GM19193 (cell line): ENCODE measurements around the gene ARHGAP33.
A peak's percentile ranks its signal among the peaks of the same experiment; 100 is the strongest.

Experiments used
- POLR2A ChIP-seq: IDR thresholded peaks from 4 replicates; pipeline ENCODE4 v1.6.1; 2011; ENCODE audit not compliant: insufficient read depth, insufficient read length; ENCODE audit errors: extremely low read depth

Gene ARHGAP33

DNA sequence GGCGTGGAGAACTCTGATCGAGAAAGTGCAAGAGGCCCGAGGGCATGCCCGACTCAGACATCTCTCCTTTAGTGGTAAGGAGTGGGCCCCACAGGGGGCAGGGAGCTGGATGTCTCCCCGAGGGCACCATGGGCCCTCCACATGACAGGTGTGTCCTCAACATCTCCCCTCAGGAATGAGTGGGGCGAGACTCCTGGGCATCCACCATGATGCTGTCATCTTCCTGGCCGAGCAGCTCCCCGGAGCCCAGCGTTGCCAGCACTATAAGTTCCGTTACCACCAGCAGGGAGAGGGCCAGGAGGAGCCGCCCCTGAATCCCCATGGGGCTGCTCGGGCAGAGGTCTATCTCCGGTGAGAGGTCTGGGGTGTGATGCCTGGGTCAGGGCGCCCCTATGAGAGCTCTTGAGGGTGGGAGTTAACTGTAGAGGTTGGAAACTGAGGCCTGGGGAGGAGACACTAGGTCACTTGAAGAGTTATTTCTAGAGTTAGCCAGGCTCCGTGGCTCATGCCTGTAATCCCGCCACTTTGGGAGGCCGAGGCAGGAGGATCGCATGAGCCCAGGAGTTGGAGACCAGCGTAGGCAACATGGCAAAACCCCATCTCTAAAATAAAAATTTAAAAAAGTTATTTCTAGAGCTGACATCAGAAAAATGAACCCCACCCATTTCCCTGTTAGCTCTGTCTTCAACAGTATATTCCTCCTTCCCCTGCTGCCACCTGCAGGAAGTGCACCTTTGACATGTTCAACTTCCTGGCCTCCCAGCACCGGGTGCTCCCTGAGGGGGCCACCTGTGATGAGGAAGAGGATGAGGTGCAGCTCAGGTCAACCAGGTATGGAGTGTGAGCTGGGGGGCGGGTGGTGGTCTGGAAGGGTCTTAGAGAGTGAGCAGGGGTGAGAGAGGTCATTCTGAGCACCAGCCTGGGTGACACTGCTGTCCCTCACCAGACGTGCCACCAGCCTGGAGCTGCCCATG is 38.2 kb upstream of the ARHGAP33 start:
- TF ChIP-seq POLR2A = no peak

DNA sequence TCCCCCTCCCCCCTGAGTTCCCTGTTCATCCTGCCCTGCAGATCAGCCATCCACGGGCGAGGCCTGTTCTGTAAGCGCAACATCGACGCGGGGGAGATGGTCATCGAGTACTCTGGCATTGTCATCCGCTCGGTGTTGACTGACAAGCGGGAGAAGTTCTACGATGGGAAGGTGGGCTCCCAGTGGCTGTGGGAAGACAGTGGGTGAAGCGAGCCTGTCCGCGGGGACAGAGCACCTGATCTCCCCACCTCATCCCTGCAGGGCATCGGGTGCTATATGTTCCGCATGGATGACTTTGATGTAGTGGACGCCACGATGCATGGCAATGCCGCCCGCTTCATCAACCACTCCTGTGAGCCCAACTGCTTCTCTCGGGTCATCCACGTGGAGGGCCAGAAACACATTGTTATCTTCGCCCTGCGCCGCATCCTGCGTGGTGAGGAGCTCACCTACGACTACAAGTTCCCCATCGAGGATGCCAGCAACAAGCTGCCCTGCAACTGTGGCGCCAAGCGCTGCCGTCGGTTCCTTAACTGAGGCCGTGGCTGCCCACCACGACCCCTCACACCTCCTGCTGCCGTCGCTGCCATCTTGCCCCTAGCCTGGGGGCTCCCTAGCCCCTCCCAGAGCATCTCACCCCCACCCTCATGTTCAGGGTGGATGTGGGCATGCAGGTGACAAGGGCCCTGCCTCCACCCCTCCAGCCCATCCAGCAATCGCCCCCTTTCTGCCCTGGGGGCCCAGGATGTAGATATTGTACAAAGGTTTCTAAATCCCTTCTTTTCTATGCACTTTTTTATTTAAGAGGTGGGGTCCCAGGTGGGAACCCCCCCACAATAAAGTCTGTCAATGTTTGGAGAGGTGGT is 37.1 kb upstream of the ARHGAP33 start:
- TF ChIP-seq POLR2A = peak; percentile 11

DNA sequence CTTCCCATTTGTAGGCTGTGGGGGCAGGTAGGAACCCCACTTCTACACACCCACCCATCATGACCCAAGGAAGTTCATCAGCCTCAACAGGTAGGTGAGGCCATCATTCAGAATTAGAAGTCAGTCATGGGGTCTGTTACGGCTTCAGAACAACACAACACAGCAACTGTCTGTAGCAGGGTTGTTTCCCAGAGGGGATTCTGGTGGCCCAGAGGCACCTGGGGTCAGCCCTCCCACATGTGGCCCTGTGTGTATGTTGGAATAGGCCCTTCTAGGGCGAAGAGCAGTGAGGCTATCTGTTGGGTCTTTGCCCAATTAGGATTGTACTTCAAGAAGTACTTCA is 36.5 kb upstream of the ARHGAP33 start:
- TF ChIP-seq POLR2A = no peak

DNA sequence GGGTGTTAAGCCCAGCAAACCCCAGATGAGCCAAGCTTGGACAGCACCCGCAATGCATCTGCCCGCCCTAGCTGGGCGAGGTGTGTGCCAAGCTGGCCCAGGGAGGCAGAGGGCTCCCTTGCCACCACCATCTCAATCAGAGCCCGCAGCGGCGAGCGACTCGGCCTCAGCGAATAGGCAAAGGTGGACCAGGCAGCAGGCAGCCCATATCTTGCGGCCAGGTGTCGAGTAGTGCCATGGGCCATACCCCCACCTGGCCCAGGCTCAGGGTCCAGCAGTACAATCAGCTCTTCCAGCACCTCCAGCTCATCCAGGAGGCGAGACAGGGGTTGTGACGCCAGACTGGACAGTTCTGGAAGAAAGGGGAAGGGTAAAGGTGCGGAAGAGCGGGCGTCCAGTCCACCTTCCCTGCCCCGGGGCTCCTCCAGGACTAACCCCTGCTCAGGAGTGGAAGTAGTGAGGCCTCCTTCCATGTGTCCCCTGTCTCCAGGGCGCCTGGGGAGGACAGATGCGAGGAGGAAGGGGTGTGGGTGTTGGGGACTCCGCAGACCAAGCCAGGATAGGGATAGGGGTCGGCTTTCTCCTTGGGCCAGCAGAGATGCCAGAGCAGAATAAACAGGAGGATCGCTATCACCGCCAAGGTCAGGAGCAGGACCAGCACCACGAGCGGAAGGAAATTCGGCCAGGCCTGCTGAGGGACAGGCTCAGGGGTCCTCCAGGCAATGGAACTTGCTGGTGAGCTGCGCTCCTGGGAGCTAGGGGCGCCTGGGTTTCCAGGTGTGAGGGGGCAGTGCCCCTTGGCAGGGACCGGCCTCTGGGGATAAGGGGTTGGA is 35.9 kb upstream of the ARHGAP33 start:
- peak; percentile 8 for TF ChIP-seq POLR2A

DNA sequence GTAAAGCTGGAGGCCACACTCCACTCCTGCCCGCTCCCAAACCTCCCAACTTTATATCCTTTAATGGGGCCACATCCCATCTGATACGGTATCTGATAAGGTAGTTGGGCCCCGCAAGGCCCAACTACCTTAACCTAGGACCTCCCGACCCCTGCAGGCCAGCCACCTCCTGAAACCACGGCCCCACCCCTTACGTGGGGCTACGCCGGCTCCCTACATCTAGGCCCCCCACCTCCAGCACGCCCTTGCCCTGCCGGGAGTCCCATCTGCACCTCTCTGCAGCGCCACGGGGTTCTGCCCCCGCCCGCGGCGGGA is 35.3 kb upstream of the ARHGAP33 start:
- no peak for TF ChIP-seq POLR2A

DNA sequence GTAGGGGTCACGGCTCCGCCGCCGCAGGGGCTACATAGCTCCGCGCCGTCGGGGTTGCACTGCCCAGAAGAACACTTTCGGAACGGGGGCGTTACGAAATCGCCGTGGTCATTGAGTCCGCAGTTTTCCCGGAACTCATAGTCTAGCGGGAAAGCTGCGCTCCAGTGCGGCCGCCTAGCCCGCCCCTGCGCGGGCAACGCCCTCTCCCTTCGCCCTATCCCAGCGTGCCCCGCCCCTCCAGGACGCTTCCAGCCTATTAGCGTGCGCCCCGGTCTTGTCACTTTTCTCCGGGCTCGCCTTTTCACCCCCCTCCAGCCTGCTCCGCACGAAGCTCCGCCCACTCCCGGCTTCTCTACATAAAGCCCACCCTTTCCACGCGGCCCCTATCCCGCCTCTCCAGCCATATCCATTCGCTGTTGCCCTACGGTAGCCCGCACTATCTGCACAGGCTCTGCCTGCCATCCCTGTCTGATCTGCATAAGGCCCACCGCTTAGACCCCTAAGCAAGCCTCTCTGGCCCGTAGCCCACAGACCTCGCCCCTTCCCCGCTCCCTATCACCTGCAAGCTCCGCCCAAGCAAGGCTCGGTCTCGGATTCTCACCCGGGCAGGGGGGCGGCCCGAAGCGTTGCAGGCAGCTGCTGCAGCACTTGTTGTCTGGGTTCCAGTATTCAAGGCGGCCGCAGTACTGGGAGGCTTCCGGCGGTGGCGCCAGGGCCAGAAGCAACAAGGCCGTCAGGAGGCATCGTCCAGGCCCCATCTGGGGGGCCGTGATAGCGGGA is 34.8 kb upstream of the ARHGAP33 start:
- TF ChIP-seq POLR2A = peak; percentile 80

DNA sequence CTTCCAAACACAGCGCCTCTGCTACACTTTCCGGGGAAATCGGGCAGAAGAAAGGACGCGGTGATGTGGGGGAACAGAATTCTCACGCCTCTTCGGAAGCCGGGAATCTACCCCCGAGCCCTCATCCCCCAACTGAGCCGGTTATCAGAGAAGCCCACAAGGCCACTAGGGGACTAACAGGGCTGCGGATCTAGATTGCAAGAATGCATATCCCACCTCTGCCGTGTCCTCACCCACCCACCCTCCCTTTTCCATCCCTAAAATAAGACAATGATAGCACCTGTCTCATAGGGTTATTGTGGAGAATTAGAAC is 34.2 kb upstream of the ARHGAP33 start:
- TF ChIP-seq POLR2A = no peak

DNA sequence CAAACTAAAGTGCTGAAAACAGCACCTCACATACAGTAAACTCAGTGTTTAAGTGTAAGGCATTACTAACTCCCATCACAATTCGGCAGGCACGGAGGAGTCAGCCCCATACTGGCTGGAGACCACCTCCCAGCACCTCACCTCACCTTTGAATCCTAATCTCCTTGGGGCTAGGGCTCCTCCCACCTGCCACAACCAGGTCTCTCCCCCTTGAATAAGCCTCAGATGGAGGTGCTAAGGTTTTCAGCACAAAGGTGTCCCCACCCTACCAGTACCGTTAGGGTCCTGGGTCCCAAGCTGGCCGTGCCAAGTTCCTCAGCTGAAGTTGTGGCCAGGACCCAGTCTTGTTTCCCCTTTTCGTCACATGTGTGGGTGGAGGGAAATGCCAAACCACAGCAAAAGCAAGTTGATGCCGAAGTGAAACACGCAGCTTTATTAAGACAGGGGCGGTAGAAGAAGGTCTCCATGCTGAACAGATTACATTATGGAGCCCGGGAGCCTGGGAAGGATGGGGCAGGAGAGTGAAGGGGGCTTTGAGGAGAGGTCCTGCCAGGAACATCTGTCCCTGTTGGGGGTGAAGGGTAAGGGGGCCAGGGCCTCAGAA is 33.1 kb upstream of the ARHGAP33 start, which contains the start of gene IGFLR1:
Gene IGFLR1, minus strand, starts transcription at position 332 of the 604 bp plus-strand sequence. CDS start 1,272 bp downstream, outside the sequence.
- peak; percentile 73 for TF ChIP-seq POLR2A

DNA sequence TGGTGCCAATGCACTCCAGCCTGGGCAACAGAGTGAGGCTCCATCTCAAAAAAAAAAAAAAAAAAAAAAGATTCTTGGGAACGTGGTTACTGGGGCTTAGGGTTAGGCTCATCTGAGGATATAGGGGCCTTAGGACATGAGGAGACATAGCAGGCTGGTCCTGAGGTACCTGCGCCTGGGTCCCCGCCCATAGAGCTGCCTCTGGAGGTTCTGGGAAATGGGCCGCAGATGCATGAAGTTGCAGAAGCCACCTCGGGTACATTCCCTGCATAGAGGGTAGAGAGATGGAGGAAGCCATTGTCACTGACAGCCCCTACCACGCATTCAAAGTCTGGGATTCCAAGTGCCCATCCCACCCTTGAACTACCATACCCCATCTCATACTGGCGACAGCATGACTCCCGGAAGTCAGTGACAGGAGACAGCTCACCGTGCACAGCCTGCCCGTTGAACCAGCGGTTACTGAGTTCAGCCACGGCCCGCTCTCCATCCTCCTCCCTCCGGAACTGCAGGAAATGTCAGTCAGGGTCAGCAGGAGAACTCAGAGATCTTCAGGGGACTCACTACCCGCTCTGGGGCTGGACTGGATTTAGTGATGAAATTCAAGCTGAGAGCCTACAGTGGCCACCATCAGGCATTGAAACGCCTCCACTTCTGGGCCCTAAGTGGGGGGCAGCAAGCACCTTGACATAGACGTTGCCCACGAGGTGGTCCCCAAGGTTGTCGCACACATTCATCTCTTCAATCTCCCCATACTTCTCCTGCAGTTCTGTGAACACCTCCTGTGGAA is 31.5 kb upstream of the ARHGAP33 start:
- TF ChIP-seq POLR2A = no peak

DNA sequence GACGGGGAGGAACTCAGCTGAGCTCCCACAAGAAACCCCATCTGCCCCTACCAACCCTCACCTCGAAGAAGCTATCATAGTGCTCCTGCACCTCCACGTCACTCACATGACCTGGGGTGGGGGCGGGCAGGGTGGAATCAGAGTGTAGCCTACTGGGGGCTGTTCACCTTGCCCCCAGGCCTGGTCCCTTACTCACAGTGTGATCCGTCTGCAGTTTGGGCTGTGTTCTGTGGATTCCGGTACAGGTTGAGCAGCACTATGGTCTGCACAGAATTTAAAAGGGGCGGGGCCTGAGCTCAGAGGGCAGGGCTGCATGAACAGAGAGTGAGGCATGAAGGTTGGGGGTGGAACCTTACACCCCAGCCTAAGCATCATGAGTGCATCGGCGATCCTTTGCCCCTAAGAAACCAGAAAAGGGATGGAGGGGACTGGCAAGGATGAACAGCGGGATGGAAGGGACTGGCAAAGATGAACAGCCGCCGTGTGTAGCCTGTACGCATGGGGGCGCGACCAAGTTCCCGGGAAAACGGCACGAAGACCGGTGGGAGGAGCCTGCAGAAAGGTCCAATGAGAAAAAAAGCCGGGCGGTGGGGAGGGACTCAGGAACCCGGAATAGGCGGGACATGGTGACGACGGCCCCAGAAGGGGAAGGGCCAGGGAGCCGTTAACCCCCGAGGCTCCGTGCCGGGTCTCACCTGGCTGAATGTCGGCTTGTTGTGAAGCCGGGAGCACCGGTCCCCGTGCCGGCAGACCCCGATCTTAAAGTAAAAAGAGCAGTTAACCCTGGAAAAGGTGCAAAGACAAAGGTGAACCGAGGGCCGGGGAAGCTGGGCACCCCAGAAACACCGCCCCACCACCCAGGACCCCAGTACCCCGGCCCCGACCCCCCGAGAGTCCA is 30.7 kb upstream of the ARHGAP33 start:
- peak; percentile 71 for TF ChIP-seq POLR2A

DNA sequence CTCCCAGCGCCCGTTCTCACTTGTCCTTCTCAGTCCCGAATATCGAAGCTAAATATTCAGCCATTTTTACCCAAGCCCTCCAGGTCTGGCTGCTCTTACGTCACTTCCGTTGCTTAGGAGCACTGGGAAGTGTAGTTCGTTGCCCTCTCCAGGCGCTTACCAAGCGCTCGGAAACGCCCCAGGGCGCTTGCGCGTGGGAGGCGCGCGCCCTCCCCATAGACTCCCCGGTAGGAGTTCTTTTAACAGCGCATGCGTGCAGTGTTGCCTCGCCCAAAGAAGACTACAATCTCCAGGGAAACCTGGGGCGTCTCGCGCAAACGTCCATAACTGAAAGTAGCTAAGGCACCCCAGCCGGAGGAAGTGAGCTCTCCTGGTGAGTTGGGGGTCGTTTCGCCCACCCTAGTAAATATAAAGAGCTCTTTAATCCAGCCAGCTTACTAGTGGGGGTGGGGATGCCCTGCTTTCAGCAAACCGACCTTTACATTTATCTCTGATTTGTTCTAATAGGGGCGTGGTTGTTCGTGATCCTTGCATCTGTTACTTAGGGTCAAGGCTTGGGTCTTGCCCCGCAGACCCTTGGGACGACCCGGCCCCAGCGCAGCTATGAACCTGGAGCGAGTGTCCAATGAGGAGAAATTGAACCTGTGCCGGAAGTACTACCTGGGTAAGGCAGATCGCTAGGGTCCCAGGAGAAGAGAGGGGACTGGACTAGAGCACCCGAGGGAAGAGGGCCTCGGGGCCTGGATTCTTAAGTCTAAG is 29.9 kb upstream of the ARHGAP33 start, which contains the start of the genes PSENEN and U2AF1L4:
Gene PSENEN, plus strand, starts transcription at position 324 of the 759 bp plus-strand sequence. Its CDS starts 280 bp downstream, at position 604.
Gene U2AF1L4, minus strand, starts transcription at position 91 of the 759 bp plus-strand sequence. Its CDS starts 27 bp downstream, at position 64.
- peak; percentile 11 for TF ChIP-seq POLR2A

DNA sequence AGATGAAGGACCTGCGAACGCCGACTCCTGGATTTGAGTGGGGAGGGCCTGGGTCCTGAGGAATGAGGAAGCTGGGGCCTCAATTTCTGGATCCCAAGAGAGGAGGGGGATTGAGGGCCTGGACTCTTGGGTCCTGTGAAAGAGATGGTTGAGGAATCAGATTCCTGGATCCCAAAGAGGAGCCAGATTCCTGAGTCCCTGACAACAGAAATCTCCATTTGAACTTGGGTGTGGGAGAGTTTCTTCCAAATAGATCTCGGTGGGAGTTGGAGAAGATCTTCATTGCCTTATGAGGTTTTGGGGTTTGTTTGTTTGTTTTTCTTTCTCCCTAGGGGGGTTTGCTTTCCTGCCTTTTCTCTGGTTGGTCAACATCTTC is 29.3 kb upstream of the ARHGAP33 start:
- no peak for TF ChIP-seq POLR2A

DNA sequence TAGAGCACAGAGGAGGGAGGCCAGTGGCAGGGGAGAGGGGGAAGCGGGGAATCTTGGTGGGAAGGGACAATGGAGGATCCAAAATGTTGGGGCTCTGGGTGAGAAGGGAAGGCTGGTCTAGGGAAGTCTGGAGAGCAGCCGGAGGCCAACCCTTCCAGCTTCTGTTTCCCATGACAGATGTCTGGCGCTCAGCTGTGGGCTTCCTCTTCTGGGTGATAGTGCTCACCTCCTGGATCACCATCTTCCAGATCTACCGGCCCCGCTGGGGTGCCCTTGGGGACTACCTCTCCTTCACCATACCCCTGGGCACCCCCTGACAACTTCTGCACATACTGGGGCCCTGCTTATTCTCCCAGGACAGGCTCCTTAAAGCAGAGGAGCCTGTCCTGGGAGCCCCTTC is 28.8 kb upstream of the ARHGAP33 start:
- no peak for TF ChIP-seq POLR2A
